HG02970 (cell line): ENCODE data around the gene PRRT4.

Source experiments
- ATAC-seq: cut with Tn5 transposase; IDR thresholded peaks from one replicate; pipeline ENCODE4 v1.9.1; 2021; ENCODE audit warnings: mild to moderate bottlenecking, moderate library complexity, moderate number of reproducible peaks; ENCODE audit not compliant: unreplicated experiment, low FRiP score

PRRT4 gene

GRCh38 chr7:128378637-128379036 is 17.1 kb upstream of the PRRT4 start:
- no peak for ATAC-seq

DNA sequence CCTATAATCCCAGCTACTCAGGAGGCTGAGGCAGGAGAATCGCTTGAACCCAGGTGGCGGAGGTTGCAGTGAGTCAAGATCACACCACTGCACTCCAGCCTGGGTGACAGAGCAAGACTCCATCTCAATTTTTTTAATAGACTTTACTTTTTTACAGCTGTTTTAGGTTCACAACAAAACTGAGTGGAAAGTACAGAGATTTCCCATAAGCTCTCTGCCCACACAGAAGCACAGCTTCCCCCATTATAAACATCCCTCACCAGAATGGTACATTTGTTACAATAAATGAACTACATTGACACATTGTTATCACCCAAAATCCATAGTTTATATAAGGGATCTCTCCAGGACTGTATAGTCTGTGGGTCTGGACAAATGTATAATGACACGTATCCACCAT is 14.6 kb upstream of the PRRT4 start:
- no peak for ATAC-seq

GRCh38 chr7:128374041-128374440 is 12.6 kb upstream of the PRRT4 start:
- no peak for ATAC-seq

- no peak for ATAC-seq
Observed at GRCh38 chr7:128373606-128374005, 12.1 kb upstream of the PRRT4 start.

GRCh38 chr7:128370491-128370890 is 9.0 kb upstream of the PRRT4 start:
- no peak for ATAC-seq

GRCh38 chr7:128366986-128367385 is 5.5 kb upstream of the PRRT4 start:
- ATAC-seq: no peak

DNA sequence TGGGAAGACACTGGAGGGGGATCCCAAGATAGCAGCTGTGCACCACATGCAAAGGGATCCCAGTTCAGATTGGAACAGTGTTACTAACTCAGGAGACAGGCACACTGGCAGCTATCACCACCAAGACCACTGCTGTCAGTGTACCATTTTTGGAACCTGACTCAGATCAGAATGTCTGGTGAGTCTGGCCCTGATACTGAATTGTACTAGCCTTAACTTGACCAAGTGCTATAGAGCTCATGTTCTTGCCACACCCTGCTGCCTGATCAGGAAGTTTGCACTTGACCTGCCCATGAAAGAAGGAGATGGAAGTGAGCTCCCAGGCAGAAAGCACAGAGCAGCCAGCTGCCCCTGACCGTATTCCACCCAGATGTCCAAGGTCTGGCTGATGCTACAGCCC is 4.8 kb upstream of the PRRT4 start:
- ATAC-seq: no peak

GRCh38 chr7:128365432-128365831 is 3.9 kb upstream of the PRRT4 start:
- no peak for ATAC-seq

GRCh38 chr7:128364166-128364870 is 2.8 kb upstream of the PRRT4 start:
- no peak for ATAC-seq

GRCh38 chr7:128363261-128363721 is 1.8 kb upstream of the PRRT4 start:
- ATAC-seq: no peak

DNA sequence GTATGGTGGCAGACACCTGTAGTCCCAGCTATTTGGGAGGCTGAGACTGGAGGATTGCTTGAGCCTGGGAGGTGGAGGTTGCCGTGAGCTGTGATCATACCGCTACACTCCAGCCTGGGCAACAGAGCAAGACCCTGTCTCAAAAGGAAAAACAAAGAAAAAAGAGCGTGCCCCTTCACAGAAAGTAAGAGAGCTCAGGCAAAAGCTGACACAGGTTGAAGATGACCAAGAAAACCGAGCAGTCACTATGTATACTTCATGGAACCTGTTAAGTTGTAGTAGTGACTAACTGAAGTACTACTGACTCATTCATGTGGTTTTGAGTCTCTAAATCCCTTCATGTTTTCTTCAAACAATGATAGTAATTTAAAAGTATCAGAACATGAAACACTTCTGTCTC is 1.2 kb upstream of the PRRT4 start:
- no peak for ATAC-seq

GRCh38 chr7:128360359-128360678 is 1.2 kb downstream of the PRRT4 start:
- ATAC-seq: no peak

DNA sequence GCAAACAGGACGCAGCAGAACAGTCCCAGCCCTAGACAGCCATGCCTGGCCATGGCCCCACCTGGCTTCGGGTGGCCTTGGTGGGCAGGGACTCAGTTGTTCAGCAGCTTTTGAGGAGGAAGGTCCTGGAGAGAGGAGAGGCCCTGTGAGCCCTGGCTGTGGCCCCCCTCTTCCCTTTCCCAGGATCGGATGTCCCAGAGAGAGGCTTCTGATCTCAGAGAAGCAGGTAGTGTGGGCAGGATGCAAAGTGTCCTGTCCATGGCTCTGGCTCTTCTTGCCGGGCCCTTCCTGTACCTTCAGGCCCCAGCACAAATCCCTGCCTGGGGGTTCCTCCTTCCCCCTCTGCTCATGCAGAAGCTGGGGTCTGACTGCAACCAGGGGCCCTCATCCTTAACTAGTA is 1.6 kb downstream of the PRRT4 start:
- no peak for ATAC-seq

- ATAC-seq: no peak
Observed at GRCh38 chr7:128359336-128359735, 2.2 kb downstream of the PRRT4 start.

DNA sequence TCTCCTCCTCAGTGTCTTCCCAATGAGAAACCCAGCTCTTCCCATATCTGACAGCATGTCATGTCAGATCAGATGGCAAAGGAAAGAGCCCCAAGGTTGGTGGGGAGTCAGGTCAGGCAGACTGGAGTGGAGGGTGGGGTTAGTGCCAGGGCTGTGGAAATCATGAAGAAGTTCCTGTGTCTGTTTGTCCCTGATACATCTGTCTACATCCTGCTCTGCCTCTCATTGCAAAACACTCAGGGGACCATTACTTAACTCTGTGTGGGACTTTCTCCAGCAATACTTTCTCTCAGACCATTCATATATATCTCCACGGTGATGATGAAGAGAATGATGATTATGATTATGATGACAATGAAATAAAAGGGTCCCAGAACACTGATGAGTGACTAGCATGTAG is 3.3 kb downstream of the PRRT4 start:
- no peak for ATAC-seq

DNA sequence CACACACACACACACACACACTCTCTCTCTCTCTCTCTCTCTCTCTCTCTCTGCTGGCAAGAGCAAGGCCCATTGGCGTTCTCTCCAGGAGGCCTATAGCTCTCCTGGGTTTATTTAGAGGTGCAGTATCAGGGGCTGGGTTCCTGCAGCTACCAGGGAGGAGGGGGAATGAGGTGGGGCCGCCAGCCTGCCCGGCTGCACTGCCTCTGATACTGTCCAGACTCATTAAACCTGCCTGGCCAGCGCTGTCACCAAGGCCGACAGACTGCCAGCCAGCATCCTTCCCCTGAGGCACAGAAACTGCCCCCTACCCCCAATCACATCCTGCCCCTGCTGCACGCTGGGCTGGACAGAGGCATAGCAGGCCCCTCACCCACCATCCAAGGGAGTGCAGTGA is 4.3 kb downstream of the PRRT4 start:
- ATAC-seq: no peak

GRCh38 chr7:128356546-128357216 is 4.8 kb downstream of the PRRT4 start:
- no peak for ATAC-seq

DNA sequence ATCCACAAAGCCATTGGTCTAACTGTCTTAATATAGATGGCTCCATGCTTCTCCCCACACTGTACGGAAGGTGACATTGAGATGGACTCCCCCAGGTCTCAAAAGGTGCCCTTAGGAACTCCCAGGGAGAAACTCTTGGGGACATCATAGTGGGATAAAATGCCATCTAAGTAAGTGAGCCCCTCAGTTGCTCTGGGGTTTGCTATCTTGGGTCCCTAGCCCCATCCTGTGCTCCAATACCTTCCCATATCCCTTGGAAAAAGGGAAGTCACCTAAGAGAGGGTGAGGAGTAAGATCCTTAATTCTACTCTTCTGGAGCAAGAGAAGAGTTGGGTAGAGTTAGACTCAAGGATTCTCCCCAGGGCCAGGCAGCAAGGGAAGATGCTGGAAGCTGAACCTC is 7.9 kb downstream of the PRRT4 start:
- ATAC-seq: no peak

DNA sequence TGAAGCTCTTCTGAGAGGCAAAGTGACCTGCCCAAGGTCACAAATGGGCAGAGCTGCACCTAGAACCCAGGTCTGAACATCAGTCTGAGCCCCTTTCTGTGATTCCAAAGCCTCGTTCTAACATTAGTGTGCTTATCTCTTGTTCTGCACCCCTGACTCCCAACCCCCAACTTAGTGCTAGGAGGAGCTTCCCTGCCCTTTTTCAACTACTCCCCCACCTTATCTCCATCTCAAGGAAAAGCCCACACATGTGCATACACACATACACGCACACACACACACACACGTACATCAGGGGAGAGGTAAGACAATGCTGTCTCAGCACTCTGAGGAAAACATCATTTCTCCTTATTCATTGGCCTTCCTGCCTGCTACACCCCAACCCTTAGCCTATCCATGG is 8.3 kb downstream of the PRRT4 start:
- no peak for ATAC-seq

DNA sequence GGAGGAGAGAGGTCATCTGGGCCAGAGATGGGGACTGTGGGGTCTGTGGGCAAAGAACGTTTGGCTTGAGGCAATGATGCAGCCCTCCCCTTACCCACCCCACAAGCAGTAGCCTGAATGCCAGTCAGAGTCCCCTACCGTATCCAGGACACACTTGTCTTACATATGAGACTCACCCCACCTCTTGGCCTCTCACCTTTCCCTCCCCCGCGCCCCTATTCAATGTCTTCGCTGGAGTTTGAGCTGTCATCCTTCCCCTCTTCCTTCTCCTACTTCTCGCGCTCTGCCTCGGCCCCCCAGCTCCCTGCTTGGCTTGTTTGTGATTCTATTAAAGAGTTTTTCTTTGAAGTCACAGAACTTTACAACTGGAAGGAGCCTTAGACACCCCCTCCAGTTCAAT is 8.9 kb downstream of the PRRT4 start:
- no peak for ATAC-seq

DNA sequence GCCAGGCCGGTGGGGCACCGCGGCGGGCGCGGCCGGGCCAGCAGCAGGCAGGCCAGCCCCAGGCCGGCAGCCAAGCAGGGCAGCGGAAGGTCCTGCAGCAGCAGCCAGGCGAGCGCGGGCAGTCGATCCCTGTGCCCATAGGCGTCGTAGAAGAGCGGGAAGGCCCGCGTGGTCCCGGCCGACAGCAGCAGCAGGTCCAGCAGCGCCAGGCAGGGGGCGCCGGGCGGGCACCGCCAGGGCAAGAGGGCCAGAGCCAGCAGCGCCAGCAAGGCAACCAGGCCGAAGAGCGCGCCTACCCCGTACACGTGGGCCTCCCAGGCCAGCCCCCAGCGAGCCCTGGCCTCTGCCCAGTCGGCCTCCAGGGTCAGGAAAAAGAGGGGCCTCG is 9.3 kb downstream of the PRRT4 start:
- no peak for ATAC-seq
